Measurements from ENCODE around the gene DDHD1.
"Not testable (repeated sequence)": the region's sequence is repeated elsewhere in the genome, so short reads cannot be mapped to it uniquely, and the experiment has no call there.

- TF ChIP-seq, protein P1, sequence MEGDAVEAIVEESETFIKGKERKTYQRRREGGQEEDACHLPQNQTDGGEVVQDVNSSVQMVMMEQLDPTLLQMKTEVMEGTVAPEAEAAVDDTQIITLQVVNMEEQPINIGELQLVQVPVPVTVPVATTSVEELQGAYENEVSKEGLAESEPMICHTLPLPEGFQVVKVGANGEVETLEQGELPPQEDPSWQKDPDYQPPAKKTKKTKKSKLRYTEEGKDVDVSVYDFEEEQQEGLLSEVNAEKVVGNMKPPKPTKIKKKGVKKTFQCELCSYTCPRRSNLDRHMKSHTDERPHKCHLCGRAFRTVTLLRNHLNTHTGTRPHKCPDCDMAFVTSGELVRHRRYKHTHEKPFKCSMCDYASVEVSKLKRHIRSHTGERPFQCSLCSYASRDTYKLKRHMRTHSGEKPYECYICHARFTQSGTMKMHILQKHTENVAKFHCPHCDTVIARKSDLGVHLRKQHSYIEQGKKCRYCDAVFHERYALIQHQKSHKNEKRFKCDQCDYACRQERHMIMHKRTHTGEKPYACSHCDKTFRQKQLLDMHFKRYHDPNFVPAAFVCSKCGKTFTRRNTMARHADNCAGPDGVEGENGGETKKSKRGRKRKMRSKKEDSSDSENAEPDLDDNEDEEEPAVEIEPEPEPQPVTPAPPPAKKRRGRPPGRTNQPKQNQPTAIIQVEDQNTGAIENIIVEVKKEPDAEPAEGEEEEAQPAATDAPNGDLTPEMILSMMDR (IDR thresholded peaks at IDR 0.05; ENCODE audit: insufficient read depth, low read length, poor library complexity, severe bottlenecking): not testable (repeated sequence)
- not testable (repeated sequence) for TF ChIP-seq EZH2phosphoT487 (conservative IDR thresholded peaks at IDR 0.05; ENCODE audit: low read length)
Observed at GRCh38 chr14:53084954-53085353, 68.2 kb downstream of the DDHD1 start.
